Liver (tissue), 9 donors: Measurements from ENCODE around the gene IFT20. TPM values are rescaled to one million over a fixed set of nuclear protein-coding genes. Genes with fewer than 3 reads are reported as not detected.

Experiments used
- DNase-seq: peaks from one replicate; pipeline ENCODE4 v3.0.0-alpha.2; 2017; ENCODE audit warnings: low spot score
- H3K27ac ChIP-seq, 2 donors: one replicate each; pipeline ENCODE4 v1.7.0; 2013; ENCODE audit warnings: inconsistent platforms in 2 of 2, low read length in 2 of 2, control low read depth in 1 of 2, low read depth in 1 of 2, mild to moderate bottlenecking in 1 of 2
- H3K27me3 ChIP-seq, 4 donors: one replicate each; pipeline versions ENCODE4 v1.6.1 to v1.7.0; 2013; ENCODE audit warnings: low read length in 3 of 4, inconsistent platforms in 1 of 4, mild to moderate bottlenecking in 1 of 4, moderate library complexity in 1 of 4; ENCODE audit not compliant: control insufficient read depth in 4 of 4, insufficient read depth in 4 of 4
- H3K36me3 ChIP-seq, 4 donors: one replicate each; pipeline versions ENCODE4 v1.6.1 to v1.7.0; 2013; ENCODE audit warnings: low read length in 3 of 4, mild to moderate bottlenecking in 3 of 4, low read depth in 1 of 4, moderate library complexity in 1 of 4; ENCODE audit not compliant: control insufficient read depth in 4 of 4, insufficient read depth in 3 of 4
- H3K4me1 ChIP-seq, 4 donors: one replicate each; pipeline versions ENCODE4 v1.6.1 to v1.7.0; 2013; ENCODE audit warnings: low read length in 3 of 4, mild to moderate bottlenecking in 3 of 4, moderate library complexity in 1 of 4; ENCODE audit not compliant: control insufficient read depth in 4 of 4, insufficient read depth in 4 of 4
- H3K4me3 ChIP-seq, 3 donors: one replicate each; pipeline versions ENCODE4 v1.6.1 to v1.7.0; 2013; ENCODE audit warnings: low read length in 3 of 3, control low read depth in 1 of 3, low read depth in 1 of 3, mild to moderate bottlenecking in 1 of 3
- H3K9ac ChIP-seq, 2 donors: one replicate each; pipeline ENCODE4 v1.7.0; 2013; ENCODE audit warnings: low read length in 2 of 2, mild to moderate bottlenecking in 2 of 2, moderate library complexity in 2 of 2, control low read depth in 1 of 2, low read depth in 1 of 2
- H3K9me3 ChIP-seq, 4 donors: one replicate each; pipeline versions ENCODE4 v1.6.1 to v1.7.0; 2013; ENCODE audit warnings: low read length in 3 of 4; ENCODE audit not compliant: control insufficient read depth in 4 of 4
- EGR1 ChIP-seq, 2 donors: IDR thresholded peaks; 2 replicates each; pipeline ENCODE4 v1.6.1; 2016 to 2018; ENCODE audit warnings: antibody characterized with exemption in 2 of 2, low read depth in 2 of 2
- FOXA2 ChIP-seq: IDR thresholded peaks from 2 replicates; pipeline ENCODE4 v1.6.1; 2016; ENCODE audit warnings: antibody characterized with exemption
- HNF4A ChIP-seq, 2 donors: conservative IDR thresholded peaks; 2 replicates each; pipeline ENCODE4 v1.6.1; 2016; ENCODE audit warnings: antibody characterized with exemption in 2 of 2, mild to moderate bottlenecking in 2 of 2
- HNF4G ChIP-seq: IDR thresholded peaks from 2 replicates; pipeline ENCODE4 v1.6.1; 2016; ENCODE audit warnings: antibody characterized with exemption
- JUND ChIP-seq, 2 donors: IDR thresholded peaks; 2 replicates each; pipeline ENCODE4 v1.6.1; 2016; ENCODE audit warnings: antibody characterized with exemption in 2 of 2
- NR2F2 ChIP-seq: IDR thresholded peaks from 2 replicates; pipeline ENCODE4 v1.6.1; 2016; ENCODE audit warnings: antibody characterized with exemption
- RAD21 ChIP-seq, 2 donors: IDR thresholded peaks; 2 replicates each; pipeline ENCODE4 v1.6.1; 2016; ENCODE audit warnings: antibody characterized with exemption in 2 of 2, mild to moderate bottlenecking in 2 of 2
- RXRA ChIP-seq, 2 donors: IDR thresholded peaks; 2 replicates each; pipeline ENCODE4 v1.6.1; 2017 to 2018; ENCODE audit warnings: antibody characterized with exemption in 2 of 2, mild to moderate bottlenecking in 1 of 2
- SP1 ChIP-seq: IDR thresholded peaks from 2 replicates; pipeline ENCODE4 v1.6.1; 2018; ENCODE audit warnings: antibody characterized with exemption, mild to moderate bottlenecking
- TAF1 ChIP-seq: conservative IDR thresholded peaks from 2 replicates; pipeline ENCODE4 v1.6.1; 2016; ENCODE audit warnings: antibody characterized with exemption, mild to moderate bottlenecking
- WGBS: extraction: QIAGEN DNeasy Blood & Tissue Kit; methylation state at CpG from one replicate; pipeline ENCODE4 v1.1.7; 2013; 5-methylcytosine and 5-hydroxymethylcytosine counted together
- polyA plus RNA-seq, 2 donors: library from polyadenylated mRNA; stranded (reverse) in 1 of 2; unstranded in 1 of 2; fragments of 200-250 nt in 1 of 2; fragments of >200 nt in 1 of 2; fragmentation: Nextera tagmentation in 1 of 2; extraction: Ambion mirVana in 1 of 2; gene quantifications; one replicate each; pipeline versions ENCODE4 v1.2.1 to v1.2.3, GENCODE V29; 2013 to 2015
- total RNA-seq, 2 donors: library from RNA; depleted of rRNA; stranded (reverse); fragments of >200 nt; gene quantifications; one replicate each; pipeline ENCODE4 v1.2.3, GENCODE V29; 2014
- TF ChIP-seq, protein P1 (sequence below): IDR thresholded peaks from 2 replicates; pipeline ENCODE4 v1.6.1; 2016; ENCODE audit warnings: antibody characterized with exemption, mild to moderate bottlenecking
- TF ChIP-seq, protein P2 (sequence below): fragments of 150-350 bp; IDR thresholded peaks from 2 replicates; pipeline ENCODE4 v1.5.1; 2017; ENCODE audit warnings: improper control_type of control experiment, low read depth, low read length; ENCODE audit not compliant: missing input control
- TF ChIP-seq, protein P3 (sequence below): IDR thresholded peaks from 2 replicates; pipeline ENCODE4 v1.6.1; 2016; ENCODE audit warnings: antibody characterized with exemption
- TF ChIP-seq, protein P4 (sequence below): IDR thresholded peaks from 2 replicates; pipeline ENCODE4 v1.6.1; 2016; ENCODE audit warnings: antibody characterized with exemption
- TF ChIP-seq, protein P5 (sequence below): IDR thresholded peaks from 2 replicates; pipeline ENCODE4 v1.6.1; 2016; ENCODE audit warnings: antibody characterized with exemption
- donor health status: healthy.
- donor health status: healthy.
- donor health status: healthy.
- donor health status: healthy.
- donor health status: healthy.

Gene IFT20
- total and polyA plus RNA-seq, 4 donors = 15.5 to 37.1 (median 24.7) TPM

DNA sequence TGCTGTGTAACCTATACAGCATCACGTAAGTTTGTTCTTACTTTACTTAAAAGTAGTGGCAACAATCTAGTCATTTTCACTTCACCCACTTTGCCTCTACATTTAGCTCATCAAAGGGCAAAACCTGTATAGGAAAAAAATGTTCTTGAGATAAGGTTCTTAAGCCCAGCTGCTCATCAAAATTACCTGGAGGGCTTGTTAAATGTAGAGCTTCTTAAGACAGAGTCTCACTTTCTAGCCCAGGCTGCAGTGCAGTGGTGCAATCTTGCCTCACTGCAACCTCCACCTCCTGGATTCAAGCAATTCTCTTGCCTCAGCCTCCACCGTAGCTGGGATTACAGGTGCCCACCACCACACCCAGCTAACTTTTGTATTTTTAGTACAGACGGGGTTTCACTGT, 54.4 kb downstream of the IFT20 start:
- Histone ChIP-seq H3K27me3 (no peaks in the 10 kb centered on the region), H3K9me3 (no peaks in the 10 kb centered on the region), H3K36me3 (no peaks in the 10 kb centered on the region), H3K27ac (no peak overlapping the region), H3K4me3 (no peak overlapping the region), H3K4me1 (no peaks in the 10 kb centered on the region), H3K9ac (no peak overlapping the region)
- DNase-seq = no peak
- 93% methylated on average over 3 of the region's 3 CpGs for WGBS
- no peak for TF ChIP-seq RAD21 (IDR thresholded peaks at IDR 0.05)
- no peak for TF ChIP-seq HNF4G
- TF ChIP-seq, protein P1, sequence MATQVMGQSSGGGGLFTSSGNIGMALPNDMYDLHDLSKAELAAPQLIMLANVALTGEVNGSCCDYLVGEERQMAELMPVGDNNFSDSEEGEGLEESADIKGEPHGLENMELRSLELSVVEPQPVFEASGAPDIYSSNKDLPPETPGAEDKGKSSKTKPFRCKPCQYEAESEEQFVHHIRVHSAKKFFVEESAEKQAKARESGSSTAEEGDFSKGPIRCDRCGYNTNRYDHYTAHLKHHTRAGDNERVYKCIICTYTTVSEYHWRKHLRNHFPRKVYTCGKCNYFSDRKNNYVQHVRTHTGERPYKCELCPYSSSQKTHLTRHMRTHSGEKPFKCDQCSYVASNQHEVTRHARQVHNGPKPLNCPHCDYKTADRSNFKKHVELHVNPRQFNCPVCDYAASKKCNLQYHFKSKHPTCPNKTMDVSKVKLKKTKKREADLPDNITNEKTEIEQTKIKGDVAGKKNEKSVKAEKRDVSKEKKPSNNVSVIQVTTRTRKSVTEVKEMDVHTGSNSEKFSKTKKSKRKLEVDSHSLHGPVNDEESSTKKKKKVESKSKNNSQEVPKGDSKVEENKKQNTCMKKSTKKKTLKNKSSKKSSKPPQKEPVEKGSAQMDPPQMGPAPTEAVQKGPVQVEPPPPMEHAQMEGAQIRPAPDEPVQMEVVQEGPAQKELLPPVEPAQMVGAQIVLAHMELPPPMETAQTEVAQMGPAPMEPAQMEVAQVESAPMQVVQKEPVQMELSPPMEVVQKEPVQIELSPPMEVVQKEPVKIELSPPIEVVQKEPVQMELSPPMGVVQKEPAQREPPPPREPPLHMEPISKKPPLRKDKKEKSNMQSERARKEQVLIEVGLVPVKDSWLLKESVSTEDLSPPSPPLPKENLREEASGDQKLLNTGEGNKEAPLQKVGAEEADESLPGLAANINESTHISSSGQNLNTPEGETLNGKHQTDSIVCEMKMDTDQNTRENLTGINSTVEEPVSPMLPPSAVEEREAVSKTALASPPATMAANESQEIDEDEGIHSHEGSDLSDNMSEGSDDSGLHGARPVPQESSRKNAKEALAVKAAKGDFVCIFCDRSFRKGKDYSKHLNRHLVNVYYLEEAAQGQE = no peak
- TF ChIP-seq FOXA2 = no peak
- TF ChIP-seq, protein P2, sequence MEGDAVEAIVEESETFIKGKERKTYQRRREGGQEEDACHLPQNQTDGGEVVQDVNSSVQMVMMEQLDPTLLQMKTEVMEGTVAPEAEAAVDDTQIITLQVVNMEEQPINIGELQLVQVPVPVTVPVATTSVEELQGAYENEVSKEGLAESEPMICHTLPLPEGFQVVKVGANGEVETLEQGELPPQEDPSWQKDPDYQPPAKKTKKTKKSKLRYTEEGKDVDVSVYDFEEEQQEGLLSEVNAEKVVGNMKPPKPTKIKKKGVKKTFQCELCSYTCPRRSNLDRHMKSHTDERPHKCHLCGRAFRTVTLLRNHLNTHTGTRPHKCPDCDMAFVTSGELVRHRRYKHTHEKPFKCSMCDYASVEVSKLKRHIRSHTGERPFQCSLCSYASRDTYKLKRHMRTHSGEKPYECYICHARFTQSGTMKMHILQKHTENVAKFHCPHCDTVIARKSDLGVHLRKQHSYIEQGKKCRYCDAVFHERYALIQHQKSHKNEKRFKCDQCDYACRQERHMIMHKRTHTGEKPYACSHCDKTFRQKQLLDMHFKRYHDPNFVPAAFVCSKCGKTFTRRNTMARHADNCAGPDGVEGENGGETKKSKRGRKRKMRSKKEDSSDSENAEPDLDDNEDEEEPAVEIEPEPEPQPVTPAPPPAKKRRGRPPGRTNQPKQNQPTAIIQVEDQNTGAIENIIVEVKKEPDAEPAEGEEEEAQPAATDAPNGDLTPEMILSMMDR = no peak
- TF ChIP-seq TAF1 = no peak
- TF ChIP-seq, protein P3, sequence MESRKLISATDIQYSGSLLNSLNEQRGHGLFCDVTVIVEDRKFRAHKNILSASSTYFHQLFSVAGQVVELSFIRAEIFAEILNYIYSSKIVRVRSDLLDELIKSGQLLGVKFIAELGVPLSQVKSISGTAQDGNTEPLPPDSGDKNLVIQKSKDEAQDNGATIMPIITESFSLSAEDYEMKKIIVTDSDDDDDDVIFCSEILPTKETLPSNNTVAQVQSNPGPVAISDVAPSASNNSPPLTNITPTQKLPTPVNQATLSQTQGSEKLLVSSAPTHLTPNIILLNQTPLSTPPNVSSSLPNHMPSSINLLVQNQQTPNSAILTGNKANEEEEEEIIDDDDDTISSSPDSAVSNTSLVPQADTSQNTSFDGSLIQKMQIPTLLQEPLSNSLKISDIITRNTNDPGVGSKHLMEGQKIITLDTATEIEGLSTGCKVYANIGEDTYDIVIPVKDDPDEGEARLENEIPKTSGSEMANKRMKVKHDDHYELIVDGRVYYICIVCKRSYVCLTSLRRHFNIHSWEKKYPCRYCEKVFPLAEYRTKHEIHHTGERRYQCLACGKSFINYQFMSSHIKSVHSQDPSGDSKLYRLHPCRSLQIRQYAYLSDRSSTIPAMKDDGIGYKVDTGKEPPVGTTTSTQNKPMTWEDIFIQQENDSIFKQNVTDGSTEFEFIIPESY = no peak
- TF ChIP-seq, protein P4, sequence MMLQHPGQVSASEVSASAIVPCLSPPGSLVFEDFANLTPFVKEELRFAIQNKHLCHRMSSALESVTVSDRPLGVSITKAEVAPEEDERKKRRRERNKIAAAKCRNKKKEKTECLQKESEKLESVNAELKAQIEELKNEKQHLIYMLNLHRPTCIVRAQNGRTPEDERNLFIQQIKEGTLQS = no peak
- no peak for TF ChIP-seq JUND (IDR thresholded peaks at IDR 0.05)
- no peak for TF ChIP-seq NR2F2
- no peak for TF ChIP-seq SP1
- no peak for TF ChIP-seq HNF4A (conservative IDR thresholded peaks at IDR 0.05)
- no peak for TF ChIP-seq EGR1 (IDR thresholded peaks at IDR 0.05; ENCODE audit: low read depth in 2 of 2)
- TF ChIP-seq, protein P5, sequence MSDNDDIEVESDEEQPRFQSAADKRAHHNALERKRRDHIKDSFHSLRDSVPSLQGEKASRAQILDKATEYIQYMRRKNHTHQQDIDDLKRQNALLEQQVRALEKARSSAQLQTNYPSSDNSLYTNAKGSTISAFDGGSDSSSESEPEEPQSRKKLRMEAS = no peak

DNA sequence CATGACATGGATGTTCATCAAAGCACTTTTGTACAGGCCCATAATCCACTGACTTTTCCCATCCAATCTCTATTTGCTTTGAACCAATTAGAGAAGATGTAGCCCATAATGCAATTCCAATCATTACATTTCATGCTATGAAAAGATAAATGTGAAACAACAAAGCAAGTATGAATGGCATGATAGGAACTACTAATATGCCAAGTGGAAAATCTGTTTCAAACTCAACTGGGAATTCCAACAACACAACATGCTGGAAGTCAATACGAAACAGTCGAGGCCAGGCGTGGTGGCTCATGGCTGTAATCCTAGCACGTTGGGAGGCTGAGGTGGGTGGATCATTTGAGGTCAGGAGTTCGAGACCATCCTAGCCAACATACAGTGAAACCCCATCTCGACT, 55.9 kb downstream of the IFT20 start:
- Histone ChIP-seq H3K9me3 (no peaks in the 10 kb centered on the region), H3K36me3 (no peaks in the 10 kb centered on the region), H3K9ac (no peak overlapping the region), H3K4me3 (no peak overlapping the region), H3K27ac (no peak overlapping the region), H3K27me3 (no peaks in the 10 kb centered on the region), H3K4me1 (no peaks in the 10 kb centered on the region)
- DNase-seq = no peak
- WGBS = 89% methylated on average over 6 of the region's 6 CpGs
- TF ChIP-seq, protein P1 = no peak
- no peak for TF ChIP-seq RAD21 (IDR thresholded peaks at IDR 0.05)
- TF ChIP-seq SP1 = no peak
- TF ChIP-seq TAF1 = no peak
- TF ChIP-seq, protein P5 = no peak
- no peak for TF ChIP-seq RXRA (IDR thresholded peaks at IDR 0.05)
- TF ChIP-seq JUND (IDR thresholded peaks at IDR 0.05) = no peak
